Activated T-helper 1 cell treated with anti-CD3 and anti-CD28 coated beads, Interleukin-2, amount 50 U/mL, for 16 hours (primary cell): ENCODE results near the gene DHRS1.
"Not testable (repeated sequence)": the region's sequence is repeated elsewhere in the genome, so short reads cannot be mapped to it uniquely, and the experiment has no call there.

Source experiments
- DNase-seq, 2 donors: peaks; one replicate each; pipeline ENCODE4 v3.0.0-alpha.2; 2020; ENCODE audit warnings: low read depth in 1 of 2, low spot score in 1 of 2

DHRS1 gene

GRCh38 chr14:24252289-24253124 is 47.1 kb downstream of the DHRS1 start:
- no peak for DNase-seq

GRCh38 chr14:24251880-24252288 is 47.7 kb downstream of the DHRS1 start:
- DNase-seq: no peak

GRCh38 chr14:24250354-24250753 is 49.2 kb downstream of the DHRS1 start:
- DNase-seq: no peak

GRCh38 chr14:24249230-24250021 is 50.2 kb downstream of the DHRS1 start:
- DNase-seq: no peak

- no peak for DNase-seq
Measured at GRCh38 chr14:24247422-24247821, 52.2 kb downstream of the DHRS1 start.

- DNase-seq: no peak
Measured at GRCh38 chr14:24246765-24247212, 52.8 kb downstream of the DHRS1 start.

GRCh38 chr14:24245350-24245749 is 54.2 kb downstream of the DHRS1 start:
- not testable (repeated sequence) for DNase-seq

- no peak for DNase-seq
Measured at GRCh38 chr14:24243336-24243836, 56.2 kb downstream of the DHRS1 start.

- peak; percentile 84 to 87 for DNase-seq
Measured at GRCh38 chr14:24241829-24242443, 57.6 kb downstream of the DHRS1 start.
